NCI-H524 treated with DMSO at 0.1 percent for 48 hours (cell line): Measurements from ENCODE around the gene SEC22A.

Source experiments
- DNase-seq: peaks from one replicate; lab custom pipeline; 2025; lab: John Stamatoyannopoulos, UW

The SEC22A gene

DNA sequence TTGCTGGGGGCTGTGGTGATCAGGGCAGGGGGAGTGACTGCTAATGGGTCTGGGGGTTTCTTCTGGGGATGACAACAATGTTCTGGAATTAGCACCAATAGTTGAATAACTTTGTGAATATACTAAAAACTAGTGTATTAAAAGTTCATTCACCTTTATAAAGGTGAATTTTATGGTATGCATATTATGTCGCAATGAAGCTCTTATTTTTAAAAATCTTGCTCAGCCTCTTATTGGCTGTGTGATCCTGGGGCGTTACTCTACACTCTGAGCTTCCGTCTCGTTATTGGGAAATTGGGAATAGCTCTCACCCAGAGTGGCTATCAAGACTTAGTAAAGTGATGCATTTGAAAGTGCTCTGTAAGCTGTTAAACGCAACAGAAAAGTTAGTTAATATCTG, 105.3 kb downstream of the SEC22A start:
- DNase-seq: no peak

DNA sequence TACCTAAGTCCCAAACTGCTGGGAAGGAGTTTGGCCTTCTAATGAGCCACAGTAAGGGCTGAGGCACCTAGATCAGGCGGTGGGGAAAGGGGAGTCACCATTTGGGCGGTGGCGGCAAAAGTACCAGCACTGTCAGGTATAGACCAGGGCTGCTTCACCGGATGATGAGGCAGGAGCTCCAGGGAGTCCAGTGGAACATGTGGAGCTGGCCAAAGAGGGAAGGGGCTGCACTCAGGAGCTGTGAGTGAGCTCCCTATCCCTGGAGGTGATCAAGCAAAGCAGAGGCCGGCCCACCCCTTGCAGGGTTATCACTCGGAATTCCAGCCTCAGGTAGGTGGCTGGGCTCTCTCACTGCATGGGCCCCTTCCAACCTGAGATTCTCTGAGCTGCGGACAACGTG, 108.4 kb downstream of the SEC22A start:
- DNase-seq: no peak

DNA sequence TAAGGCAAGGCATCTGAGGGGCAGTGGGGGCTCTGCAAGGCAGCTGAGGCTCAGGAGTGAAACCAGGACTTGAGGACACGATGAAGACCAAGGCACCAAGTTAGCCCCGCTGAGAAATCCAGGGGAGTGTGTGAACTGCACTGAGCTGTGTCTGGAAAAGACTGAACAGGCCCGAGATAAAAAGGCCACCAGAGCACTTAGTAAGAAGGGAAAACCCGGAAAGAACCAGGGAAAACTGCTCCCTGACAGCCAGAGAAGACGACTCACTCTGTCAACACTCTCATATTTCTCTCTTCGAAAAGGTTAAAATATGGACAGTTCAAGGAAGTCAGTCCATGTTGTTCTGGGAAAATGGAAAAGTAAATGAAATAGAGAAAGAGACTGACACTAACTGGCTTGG, 109.0 kb downstream of the SEC22A start:
- DNase-seq: no peak

DNA sequence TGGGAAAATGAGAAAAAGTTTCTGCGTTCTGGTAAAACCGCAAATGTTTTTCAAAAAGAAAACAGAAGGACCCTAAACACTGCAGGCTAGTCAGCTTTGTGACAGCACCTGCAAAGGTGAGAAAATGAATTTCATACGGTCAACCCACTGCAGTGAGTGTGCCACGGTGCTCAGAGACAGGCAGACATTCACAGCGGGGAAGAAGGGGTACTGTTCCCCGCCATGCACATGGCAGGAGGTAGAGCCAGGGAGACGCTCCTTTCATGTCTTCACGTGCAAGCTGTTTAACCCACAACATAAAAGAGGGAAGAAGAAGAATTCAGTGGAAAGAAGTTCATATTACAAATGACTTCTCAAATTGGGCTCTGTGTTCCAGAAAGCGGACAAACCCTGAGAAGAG, 109.5 kb downstream of the SEC22A start:
- DNase-seq: no peak

DNA sequence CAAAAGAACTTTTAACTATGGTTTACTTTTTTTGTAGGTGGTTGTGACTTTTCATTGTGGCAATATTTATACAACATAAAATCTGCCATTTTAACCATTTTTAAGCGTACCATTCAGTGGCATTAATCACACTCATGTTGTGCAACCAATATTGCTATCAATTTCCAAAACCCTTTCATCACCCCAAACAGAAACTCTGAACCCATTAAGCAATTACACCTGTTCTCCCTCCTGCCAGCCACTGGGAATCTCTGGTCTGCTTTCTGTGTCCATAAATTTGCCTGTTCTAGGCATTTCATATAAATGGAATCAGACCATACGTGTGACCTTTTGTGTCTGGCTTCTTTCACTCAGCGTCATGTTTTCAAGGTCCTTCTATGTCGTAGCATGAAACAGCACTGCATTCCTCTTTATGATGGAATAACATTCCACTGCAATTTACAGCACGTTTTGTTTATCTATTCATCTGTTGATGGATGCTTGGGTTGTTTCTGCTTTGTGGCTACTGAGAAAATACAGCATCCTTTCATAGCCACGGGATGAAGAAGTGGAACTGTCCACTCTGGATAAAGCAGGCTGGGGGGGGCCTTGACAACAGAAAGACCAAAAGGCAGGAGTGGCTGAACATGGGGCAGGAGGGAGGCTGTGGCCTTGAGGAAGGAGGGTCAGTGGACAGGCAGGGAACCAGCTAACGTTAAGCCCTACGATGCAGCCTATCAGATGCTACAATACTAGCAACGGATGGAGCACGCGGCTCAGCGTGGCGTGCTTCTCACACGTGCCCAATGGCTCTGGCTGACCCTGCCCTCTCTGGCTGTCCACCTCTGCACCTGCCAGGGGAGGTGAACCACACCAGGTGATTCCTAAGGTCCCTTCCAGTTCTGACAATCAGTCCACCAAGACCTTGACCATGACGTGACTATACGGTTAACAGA, 110.9 kb downstream of the SEC22A start:
- DNase-seq: no peak

DNA sequence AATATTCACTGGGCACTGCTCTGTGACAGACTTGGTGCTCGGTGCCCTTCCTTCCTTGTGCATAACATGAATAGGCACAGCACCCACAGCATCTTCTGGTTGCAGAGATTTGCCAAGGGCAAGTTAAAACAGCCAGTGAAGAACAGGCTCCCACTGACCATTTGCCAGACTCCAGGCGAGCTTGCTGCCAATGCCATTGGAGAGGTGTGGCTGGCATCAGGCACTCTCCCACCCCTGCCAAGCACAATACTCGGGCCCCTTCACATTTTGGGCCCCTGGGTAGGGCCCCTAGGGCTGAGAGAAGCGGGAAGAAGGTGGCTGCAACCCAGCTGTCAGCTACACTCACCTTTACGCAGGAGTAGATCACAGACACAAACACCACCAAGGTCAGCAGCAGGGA, 112.1 kb downstream of the SEC22A start:
- no peak for DNase-seq

DNA sequence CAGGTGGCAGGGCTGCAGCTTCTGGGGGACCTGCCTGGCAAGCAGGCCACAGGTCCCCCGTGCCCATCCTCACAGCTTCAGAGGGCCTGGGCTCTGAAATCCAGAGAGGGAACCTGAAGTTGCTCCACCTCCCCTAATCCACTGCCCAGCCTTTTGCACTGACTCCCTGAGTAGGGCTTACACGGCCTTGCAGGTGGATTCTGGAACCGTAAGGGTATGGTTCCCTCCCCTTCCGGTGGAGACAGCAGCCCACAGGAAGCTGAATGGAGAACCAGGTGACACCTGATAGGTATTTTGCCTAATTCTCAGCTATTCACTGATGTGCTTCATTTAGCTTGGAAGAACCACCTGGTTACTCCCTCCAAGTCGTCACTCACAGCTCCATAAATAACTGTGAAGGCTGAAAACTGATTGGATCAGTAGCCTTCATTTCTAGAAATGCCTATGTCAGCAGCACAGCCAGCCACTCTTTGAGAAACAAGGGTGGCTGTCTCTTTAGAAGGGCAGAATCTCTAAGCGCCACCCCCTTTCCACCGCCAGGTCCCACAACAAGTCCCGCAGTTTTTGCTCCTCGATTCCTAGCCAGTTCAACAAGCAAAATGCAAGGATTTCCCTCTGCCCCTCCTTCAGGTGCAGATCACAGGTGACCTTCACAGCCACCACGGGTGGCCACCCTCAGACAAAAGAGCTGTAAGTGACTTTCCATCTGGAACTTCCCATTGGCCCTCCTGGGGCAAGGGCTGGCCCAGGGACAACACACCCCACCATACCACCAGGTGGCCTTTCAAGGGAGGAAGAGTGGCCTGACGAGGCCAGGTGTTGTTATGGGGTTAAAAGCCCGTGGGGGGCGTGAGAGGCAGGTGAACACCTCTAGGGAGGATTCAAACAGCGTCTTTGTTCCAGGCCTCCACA, 112.9 kb downstream of the SEC22A start:
- DNase-seq: no peak

DNA sequence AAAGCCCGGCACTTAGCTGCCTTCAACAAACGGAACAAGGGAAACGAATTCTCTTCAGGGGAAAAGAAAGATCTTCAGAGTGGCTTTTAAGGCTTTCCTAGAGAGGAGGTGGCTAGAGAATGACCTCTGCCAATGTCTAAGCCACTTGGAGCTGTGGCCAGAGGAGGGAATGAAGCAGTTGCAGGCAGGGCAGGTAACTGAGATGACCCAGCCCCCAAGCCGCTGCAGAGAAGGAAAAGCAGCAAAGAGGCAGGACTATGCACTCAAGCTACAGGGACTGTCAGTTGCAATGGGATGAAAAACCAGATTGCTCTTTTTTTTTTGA, 113.5 kb downstream of the SEC22A start:
- DNase-seq: no peak

DNA sequence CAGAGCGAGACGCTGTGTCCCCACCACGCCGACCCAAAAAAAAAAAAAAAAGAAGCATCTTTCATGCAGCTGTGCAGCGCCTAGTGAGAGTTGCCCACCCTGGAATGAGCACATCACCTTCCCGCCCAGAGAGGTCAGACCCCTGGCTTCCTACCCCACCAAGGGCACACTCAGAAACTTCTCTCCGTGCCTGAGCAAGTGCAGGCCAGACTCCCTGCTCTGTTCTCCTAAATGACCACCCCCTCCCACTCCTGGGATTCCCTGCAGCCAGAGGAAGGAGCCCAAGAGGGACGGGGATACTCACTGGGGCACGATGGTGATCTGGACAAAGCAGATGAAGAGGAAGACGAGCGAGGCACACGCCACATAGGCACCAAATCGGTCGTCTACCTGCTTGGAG, 116.0 kb downstream of the SEC22A start:
- DNase-seq: no peak

DNA sequence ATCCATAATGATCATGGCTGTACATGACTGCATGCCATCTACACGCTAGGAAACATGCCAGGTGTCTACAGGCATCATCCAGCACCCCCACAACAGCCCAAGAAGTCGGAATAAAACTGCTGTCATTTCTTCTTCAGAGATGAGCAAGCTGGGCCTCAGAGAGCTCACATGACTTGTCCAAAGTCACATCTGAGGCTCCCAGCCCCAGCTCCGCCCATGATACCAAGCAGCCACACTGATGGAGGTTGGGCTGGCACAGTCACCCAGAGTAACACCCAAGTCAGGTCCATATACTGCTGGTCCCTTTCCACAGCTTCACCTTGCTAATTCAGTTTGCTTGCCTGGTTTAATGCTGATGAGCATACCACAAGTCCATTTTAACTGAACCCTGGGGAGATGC, 116.6 kb downstream of the SEC22A start:
- DNase-seq: no peak

DNA sequence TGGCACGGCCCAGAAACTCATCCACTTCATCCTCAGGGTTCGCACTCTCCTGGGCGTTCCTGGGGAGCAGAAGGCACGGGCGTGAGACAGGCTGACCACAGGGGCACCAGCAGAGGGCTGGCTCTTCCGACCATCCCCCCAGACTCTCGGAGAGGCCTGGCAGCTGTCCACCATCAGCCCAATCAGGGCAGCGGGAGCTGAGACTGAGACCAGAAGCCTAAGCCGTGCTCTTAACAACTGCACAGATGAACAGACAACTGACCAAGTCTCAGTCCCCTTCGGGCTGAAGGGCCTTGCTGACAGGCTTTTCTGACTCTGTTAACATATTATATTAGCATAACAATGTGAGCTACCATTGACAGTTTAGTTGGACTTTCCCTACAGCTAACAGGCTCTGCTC, 118.0 kb downstream of the SEC22A start:
- DNase-seq: no peak

DNA sequence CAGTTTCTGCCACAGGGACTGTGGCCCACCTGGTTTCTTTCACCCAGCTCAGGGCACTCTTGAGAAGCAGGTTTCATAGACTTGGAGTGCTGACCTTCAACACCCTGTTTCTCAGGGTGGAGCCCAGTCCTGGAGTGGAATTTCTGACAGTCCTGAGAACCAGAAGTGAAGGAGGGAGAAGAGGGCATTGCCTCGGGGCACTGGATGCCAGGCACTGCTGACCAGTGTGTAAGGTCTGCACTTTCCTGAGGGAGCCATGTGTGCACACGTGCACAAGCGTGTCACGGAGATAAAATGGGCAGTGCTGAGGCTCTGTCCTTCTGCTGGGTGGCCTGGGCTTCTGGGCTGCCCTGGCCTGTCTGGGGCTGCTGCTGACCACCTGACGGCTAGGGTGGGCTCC, 118.5 kb downstream of the SEC22A start:
- DNase-seq: no peak

DNA sequence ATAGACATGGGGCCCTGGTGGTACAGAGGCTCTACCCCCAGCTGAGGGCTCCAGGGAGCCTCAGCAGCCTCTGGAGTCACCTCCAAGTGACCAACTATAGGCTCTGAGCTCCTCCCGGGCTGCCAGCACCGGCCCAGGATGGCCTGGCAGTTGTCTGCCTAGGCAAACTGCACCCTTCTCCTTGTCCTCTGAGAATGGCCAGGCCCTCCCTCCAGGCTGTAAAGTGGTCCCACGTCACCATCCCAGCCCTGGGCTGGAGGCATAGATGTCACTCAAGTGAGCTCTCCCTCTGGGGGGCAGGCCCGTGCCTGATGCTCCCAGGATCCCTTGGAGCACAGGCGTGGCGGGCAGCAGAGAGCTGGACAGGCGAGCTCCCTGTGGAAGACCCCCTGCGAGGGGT, 120.1 kb downstream of the SEC22A start:
- DNase-seq: no peak

DNA sequence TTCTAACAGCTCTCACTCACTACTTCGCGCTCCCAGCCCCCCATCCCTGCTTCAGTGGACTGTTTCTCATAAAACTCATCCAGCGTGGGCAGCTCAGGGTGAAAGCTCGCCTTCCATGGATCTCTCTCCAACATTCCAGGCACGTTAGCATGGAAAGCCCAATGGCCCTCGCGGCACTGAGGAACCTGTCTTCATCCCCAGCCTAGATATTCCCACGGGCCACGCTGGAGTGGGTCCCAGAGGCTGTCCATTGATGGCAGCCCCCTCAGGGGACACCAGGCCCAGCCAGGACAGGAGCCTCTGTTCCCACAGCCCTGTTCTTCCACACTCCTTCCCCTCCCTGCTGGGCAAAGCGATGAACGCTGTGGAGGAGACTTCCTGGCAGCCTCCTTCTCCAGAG, 121.1 kb downstream of the SEC22A start:
- no peak for DNase-seq
